ENCODE data around the gene CCSER2.
A peak's percentile ranks its signal among the peaks of the same experiment; 100 is the strongest.
"Not testable (repeated sequence)": the region's sequence is repeated elsewhere in the genome, so short reads cannot be mapped to it uniquely, and the experiment has no call there.

Gene CCSER2

DNA sequence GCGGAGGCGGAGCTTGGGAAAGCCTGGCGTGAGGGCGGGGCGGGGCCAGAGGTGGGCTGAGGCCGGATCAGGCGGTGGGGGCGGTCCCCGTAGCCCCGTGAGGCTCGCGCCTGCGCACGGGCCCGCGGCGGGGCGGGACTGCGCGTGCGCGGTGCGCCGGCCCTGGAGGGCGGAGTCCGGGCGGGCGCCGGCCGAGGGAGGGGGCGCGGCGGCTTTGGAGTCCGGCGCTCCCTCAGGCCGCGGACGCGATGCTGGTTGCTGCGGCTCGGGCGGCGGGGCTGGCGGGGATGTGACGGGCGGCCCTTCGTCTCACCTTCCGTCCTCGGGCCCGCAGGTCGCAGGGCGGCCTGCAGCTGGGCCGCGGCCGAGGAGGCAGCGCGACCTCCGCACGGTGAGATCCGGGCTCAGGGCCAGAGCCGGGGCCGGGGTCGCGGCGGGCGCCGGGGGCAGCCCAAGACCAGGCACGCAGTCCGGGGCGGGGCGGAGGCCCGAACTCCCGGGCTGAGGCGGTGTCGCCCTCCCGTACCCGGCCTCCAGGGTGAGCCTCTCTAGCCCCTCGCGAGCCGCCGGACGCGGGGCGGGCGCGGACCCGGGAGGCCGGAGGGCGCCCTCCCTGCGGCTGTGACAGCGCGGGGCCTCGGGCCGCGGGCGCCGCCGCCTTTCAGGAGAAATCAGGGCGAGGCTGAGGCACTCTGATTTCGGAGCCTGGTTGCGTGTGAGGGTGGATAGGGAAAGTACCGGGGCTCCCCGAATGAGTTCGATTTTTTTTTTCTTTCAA, at the start of gene CCSER2:
TSS of gene CCSER2 (plus strand) at position 172 of the 778 bp plus-strand sequence. CDS start 42,464 bp downstream, outside the sequence.
- peak; percentile 77 for DNase-seq (ENCODE audit: low read depth)

DNA sequence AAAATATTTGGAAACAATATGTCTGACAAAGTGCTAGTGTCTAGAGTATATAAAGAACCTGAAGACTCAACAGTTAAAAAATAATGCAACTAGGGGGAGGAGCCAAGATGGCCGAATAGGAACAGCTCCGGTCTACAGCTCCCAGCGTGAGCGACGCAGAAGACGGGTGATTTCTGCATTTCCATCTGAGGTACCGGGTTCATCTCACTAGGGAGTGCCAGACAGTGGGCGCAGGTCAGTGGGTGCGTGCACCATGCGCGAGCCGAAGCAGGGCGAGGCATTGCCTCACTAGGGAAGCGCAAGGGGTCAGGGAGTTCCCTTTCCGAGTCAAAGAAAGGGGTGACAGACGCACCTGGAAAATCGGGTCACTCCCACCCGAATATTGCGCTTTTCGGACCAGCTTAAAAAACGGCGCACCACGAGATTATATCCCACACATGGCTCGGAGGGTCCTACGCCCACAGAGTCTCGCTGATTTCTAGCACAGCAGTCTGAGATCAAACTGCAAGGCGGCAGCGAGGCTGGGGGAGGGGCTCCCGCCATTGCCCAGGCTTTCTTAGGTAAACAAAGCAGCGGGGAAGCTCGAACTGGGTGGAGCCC, 48.4 kb upstream of the CCSER2 start:
- DNase-seq (ENCODE audit: low read depth) = not testable (repeated sequence)

- no peak for DNase-seq (ENCODE audit: low read depth)
These were observed 41.7 kb upstream of the CCSER2 start for GRCh38 chr10:84286695-84287094.

- DNase-seq (ENCODE audit: low read depth) = no peak
These were observed 40.2 kb upstream of the CCSER2 start for GRCh38 chr10:84288151-84288550.

- DNase-seq (ENCODE audit: low read depth) = no peak
These were observed 38.7 kb upstream of the CCSER2 start for GRCh38 chr10:84289521-84290200.

DNA sequence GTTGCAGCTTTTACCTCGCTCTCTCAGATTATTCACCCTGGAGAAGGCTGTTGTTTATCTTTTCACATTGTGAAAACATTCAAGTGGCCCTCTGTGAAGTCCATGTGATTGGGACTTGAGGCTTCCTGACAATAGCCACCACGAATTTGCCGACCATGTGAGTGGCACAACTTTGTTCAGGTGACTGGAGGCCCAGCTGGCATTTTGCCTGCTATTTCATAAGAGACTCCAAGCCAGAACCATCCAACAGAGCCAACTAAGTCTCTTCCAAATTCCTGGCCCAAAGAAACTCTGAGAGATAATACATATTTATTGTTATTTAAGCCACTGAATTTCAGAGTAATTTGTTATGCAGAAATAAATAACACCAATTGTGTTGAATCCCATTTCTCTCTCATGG, 38.2 kb upstream of the CCSER2 start:
- no peak for DNase-seq (ENCODE audit: low read depth)

DNA sequence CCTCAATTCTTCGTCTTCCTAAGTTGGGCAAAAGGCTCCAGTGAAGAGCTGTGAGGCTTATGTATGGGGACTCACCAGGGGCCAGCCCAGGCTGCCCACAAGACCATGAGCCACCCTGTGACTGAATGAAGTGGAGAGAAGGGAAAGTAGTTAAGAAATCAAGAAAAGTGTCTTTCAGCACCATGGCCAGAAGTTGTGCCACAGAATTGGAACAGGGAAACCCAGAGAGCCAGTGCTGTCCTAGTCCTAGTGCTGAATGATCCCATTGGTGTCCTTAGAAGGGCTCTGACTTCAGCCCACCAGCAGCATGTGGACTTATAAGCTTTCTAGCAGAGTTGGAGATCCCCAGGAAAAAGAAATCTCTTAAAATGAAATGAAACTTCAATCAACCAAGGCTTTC, 37.0 kb upstream of the CCSER2 start:
- no peak for DNase-seq (ENCODE audit: low read depth)

GRCh38 chr10:84292502-84292901, 35.9 kb upstream of the CCSER2 start:
- DNase-seq (ENCODE audit: low read depth) = no peak

DNA sequence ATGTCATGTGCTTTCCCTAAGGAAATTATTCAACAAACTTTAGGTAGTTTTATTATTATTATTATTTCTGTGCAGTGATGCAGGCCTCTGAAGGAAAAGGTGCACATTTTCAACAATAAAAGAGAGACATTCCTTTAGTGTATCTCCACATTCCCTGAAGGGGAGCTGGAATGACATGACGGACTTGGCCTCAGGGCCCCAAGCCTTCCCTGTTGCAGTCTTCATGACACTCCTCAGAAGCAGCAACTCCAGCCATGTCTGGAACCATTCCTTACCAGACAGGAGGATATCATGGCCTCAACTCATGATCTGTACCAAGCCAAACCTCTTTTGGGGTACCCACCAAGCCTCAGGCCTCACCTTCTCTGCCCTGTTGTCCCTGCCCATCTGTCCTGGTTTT, 35.2 kb upstream of the CCSER2 start:
- no peak for DNase-seq (ENCODE audit: low read depth)

- DNase-seq (ENCODE audit: low read depth) = no peak
These were observed 34.8 kb upstream of the CCSER2 start for GRCh38 chr10:84293574-84294016.

DNA sequence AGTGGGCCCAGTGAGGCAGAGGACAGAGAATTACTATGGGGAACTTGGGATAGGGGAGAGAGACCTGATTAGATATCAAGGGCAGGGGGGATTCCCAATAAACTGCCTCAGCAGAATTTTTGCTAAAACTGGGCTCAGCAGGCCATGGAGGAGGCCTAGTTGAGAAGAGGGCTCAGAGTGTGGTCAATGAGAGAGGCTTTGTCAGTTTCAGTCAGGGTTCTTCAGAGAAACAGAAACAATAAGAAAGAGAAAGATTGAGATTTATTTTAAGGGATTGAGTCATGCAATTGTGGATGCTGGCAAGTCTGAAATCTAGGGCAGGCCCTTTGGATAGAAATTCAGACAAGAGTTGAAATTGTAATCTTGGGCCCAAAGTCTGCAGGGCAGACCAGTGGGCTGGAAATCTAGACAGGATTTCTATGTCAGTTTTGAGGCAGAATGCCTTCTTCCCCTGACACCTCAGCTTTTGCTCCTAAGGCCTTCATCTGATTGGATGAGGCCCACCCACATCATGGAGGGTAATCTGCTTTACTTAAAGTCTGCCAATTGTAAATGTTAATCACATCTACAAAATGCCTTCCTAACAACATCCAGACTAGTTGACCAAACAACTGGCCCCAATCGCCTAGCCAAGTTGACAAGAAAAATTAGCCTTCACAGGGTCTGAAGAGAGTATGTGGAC, 33.5 kb upstream of the CCSER2 start:
- DNase-seq (ENCODE audit: low read depth) = no peak

DNA sequence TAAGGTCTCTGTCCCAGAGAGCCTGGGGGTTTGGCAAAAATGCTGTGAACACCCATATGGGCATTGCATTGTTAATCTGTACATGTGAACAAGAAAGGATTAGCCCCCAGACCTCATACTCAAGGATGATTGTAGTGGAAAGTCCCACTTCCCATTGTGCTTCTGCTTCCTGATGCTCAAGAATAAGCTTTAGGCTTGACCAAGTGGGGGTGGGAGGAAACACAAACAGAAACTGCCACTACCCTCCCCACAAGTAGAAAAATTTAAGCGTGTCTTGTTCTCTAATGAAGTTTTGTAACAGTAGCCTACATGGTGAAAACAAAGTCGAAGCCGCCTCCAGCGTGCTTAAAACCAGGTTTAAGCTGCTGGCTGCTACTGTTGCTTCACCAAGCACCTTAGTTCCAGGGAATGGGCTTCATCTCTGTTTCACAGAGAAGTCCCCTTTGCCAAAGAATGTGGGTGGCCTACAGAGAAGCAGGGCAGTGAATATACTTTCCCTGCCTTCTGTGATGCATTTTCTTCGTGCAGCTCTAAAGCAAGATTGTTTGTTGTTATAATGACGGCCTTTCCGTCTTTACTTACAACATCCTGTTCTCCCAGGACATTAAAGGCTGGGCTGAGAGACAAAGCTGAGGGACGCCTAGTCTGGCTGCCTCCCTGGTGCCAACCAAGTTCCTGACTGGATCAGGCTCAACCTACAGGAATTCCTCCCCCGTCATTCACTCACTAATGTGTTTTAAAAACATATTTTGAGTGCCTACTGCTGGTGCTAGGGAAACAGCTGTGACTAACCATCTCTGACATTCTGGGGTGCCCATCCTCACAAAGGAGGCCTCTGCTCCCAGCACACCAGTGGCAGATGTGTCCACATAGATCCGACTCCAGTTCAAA, 32.1 kb upstream of the CCSER2 start:
- no peak for DNase-seq (ENCODE audit: low read depth)

GRCh38 chr10:84298057-84298456, 30.3 kb upstream of the CCSER2 start:
- no peak for DNase-seq (ENCODE audit: low read depth)

GRCh38 chr10:84302223-84302622, 26.2 kb upstream of the CCSER2 start:
- DNase-seq (ENCODE audit: low read depth) = no peak

DNA sequence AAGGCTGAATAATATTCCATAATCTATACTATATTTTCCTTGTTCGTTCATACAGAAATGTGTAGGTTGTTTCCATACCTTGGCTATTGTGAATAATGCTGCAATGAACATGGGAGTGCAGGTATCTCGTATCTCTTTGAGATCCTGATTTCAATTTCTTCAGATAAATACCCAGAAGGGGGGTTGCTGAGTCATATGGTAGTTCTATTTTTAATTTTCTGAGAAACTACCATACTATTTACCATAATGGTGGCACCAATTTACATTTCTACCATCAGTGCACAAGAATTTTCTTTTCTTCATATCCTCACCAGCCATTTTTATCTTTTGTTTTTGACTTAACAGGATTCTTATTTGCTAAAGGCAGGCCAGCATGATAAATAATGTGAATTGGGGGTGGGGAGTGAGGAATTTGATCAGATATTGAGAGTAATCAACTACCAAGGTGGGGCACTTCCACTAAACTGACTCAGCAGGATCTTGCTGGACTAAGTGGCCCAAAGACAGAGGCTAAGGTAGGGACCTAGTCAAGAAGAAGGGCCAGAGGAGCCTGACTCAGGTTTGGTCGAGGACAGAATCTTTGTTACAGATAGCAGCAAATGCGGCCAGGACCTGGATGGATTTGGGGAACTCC, 21.5 kb upstream of the CCSER2 start:
- DNase-seq (ENCODE audit: low read depth) = no peak

DNA sequence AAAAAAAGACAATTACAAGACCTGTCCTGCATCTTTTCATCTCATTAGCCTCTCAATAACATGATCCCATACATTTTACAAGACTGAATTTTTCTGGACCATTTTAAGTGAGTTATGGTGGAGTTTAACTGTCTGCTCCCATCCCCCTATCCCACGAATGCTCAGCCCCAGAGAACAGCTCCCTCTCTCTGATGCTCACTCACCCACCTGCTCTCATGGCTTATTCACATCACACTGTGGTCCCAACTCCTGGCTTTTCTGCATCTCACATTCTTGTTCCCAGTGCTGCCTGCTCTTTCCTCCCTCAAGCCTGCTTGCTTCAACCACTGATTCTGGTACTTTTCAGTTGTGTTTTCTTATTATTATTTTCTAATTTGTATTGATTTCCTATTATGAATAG, 20.4 kb upstream of the CCSER2 start:
- no peak for DNase-seq (ENCODE audit: low read depth)

GRCh38 chr10:84308481-84309304, 19.7 kb upstream of the CCSER2 start:
- no peak for DNase-seq (ENCODE audit: low read depth)

DNA sequence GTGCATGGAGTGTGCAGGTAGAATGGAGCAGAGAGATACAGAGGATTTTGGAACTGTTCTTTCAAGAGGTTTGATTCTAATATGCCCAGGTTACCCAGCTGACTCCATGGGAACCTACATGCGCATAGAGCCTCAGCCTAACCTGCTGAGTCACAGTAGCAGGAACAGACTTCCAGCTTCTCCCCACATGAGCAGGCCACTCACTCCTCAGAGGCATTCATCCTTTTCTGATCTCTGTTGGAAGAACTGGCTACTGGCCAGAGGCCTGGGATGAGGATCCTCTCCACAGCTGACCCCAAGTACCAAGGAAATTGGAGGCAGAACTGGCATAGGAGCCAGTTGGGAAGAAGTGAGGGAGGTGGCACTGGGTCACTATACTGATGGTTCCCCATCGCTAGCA, 17.9 kb upstream of the CCSER2 start:
- DNase-seq (ENCODE audit: low read depth) = no peak

DNA sequence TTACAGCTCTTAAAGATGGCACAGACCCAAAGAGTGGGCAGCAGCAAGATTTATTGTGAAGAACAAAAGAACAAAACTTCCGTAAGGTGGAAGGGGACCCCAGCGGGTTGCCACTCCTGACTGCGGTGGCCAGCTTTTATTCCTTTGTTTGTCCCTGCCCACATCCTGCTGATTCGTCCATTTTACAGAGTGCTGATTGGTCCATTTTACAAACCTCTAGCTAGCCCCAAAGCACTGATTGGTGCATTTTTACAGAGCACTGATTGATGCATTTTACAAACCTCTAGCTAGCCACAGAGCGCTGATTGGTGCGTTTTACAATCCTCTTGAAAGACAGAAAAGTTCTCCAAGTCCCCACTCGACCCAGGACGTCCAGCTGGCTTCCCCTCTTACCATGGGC, 16.8 kb upstream of the CCSER2 start:
- no peak for DNase-seq (ENCODE audit: low read depth)

- DNase-seq (ENCODE audit: low read depth) = no peak
These were observed 15.6 kb upstream of the CCSER2 start for GRCh38 chr10:84312816-84313215.

Measured in stimulated activated CD8-positive, alpha-beta memory T cell treated with anti-CD3 and anti-CD28 coated beads, Interleukin-15, amount 100 ng/mL, for 1 hour (primary cell).